ENCODE measurements around the gene MCF2L. TPM values are rescaled to one million over a fixed set of nuclear protein-coding genes. Genes with fewer than 3 reads are reported as not detected.
"Not testable (repeated sequence)": the region's sequence is repeated elsewhere in the genome, so short reads cannot be mapped to it uniquely, and the experiment has no call there.

The MCF2L gene
- total RNA-seq, 2 experiments from 2014 or later, result 13.0 to 13.5 TPM

DNA sequence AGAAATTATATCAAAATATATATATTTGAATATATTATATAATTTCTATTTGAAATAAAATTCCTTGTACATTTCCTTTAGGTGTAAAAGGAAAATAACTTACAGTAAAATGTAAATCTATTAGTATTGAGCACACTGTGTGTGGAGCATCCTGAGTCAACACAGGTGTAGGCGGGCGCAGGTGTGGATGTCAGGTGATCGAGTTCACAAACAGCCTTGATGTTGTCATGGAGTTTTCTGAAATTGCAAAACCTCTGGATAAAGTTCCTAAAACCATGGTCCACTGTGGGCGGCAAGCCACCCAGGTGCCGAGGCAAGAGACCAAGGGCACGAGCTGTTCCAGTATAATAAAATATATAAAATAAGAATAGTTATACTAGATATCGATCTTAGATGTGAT, 27.7 kb upstream of the MCF2L start:
- peaks cover 6% of the 10 kb centered on the region for H3K4me1 Mint-ChIP-seq (ENCODE audit: low read depth)
- peaks cover 7 to 8% of the 10 kb centered on the region in 2 experiments for H3K27me3 ChIP-seq (ENCODE audit: control insufficient read depth in 1 of 2, insufficient read depth in 2 of 2, low read length in 2 of 2)
- H3K4me3 Mint-ChIP-seq, result no peak overlapping the region
- no peak overlapping the region for H3K27ac ChIP-seq (ENCODE audit: low read depth in 1 of 2, low read length in 2 of 2)
- H3K9me3 Mint-ChIP-seq, result no peaks in the 10 kb centered on the region
- intact Hi-C loops (cut with DNase I, micrococcal nuclease), result loop anchor here in 1 of 2 experiments (5.0 to 10.0 kb wide), 3 partner anchors 211 to 353 kb away; partner anchors contain the start of gene LAMP1
- H3K27me3 Mint-ChIP-seq, result peaks cover 47% of the 10 kb centered on the region
- H3K36me3 ChIP-seq (ENCODE audit: insufficient read depth, low read length), result no peaks in the 10 kb centered on the region
- no peaks in the 10 kb centered on the region for H3K9me3 ChIP-seq (ENCODE audit: control insufficient read depth in 1 of 2, insufficient read depth in 1 of 2, low read length in 2 of 2)
- no peaks in the 10 kb centered on the region for H3K36me3 Mint-ChIP-seq (ENCODE audit: low read depth)
- H3K27ac Mint-ChIP-seq, result no peak overlapping the region
- ChIA-PET CTCF (no interaction called here), POLR2A (no interaction called here)
- TF ChIP-seq, protein P1, sequence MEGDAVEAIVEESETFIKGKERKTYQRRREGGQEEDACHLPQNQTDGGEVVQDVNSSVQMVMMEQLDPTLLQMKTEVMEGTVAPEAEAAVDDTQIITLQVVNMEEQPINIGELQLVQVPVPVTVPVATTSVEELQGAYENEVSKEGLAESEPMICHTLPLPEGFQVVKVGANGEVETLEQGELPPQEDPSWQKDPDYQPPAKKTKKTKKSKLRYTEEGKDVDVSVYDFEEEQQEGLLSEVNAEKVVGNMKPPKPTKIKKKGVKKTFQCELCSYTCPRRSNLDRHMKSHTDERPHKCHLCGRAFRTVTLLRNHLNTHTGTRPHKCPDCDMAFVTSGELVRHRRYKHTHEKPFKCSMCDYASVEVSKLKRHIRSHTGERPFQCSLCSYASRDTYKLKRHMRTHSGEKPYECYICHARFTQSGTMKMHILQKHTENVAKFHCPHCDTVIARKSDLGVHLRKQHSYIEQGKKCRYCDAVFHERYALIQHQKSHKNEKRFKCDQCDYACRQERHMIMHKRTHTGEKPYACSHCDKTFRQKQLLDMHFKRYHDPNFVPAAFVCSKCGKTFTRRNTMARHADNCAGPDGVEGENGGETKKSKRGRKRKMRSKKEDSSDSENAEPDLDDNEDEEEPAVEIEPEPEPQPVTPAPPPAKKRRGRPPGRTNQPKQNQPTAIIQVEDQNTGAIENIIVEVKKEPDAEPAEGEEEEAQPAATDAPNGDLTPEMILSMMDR (IDR thresholded peaks at IDR 0.05), result no peak
- ATAC-seq (ENCODE audit: poor library complexity), result no peak
- no peak for DNase-seq
- no peak overlapping the region for H3K4me3 ChIP-seq (ENCODE audit: low read length)
- H3K4me1 ChIP-seq (ENCODE audit: insufficient read depth, low read length), result peaks cover 16% of the 10 kb centered on the region

DNA sequence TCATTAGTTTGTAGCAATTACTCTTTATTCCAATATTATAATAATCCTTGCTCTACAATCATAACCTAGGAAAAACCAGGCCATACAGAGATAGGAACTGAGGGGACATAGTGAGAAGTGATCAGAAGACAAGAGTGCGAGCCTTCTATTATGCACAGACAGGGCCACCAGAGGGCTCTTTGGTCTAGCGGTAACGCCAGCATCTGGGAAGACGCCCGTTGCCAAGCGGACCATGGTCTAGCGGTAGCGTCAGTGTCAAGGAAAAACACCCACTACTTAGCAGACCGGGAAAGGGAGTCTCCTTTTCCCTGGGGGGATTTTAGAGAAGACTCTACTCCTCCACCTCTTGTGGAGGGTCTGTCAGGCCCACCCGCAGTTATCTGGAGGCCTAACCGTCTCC, 27.2 kb upstream of the MCF2L start:
- DNase-seq; H3K27ac Mint-ChIP-seq; H3K36me3 Mint-ChIP-seq (ENCODE audit: low read depth); ATAC-seq (ENCODE audit: poor library complexity); H3K27ac ChIP-seq (ENCODE audit: low read depth in 1 of 2, low read length in 2 of 2); H3K4me3 ChIP-seq (ENCODE audit: low read length); H3K36me3 ChIP-seq (ENCODE audit: insufficient read depth, low read length); H3K4me3 Mint-ChIP-seq; H3K9me3 ChIP-seq (ENCODE audit: control insufficient read depth in 1 of 2, insufficient read depth in 1 of 2, low read length in 2 of 2); H3K4me1 Mint-ChIP-seq (ENCODE audit: low read depth); POLR2A ChIA-PET; H3K27me3 ChIP-seq (ENCODE audit: control insufficient read depth in 1 of 2, insufficient read depth in 2 of 2, low read length in 2 of 2); H3K9me3 Mint-ChIP-seq; CTCF ChIA-PET: not testable (repeated sequence)
- H3K27me3 Mint-ChIP-seq, result peaks cover 52% of the 10 kb centered on the region
- intact Hi-C loops (cut with DNase I, micrococcal nuclease), result loop anchor here (1.0 to 10.0 kb wide), 10 partner anchors 28 to 621 kb away; partner anchors contain the start of genes CUL4A (in 1 of the 2), LAMP1 (in 1 of the 2), MCF2L (in 1 of the 2) and PCID2 (in 1 of the 2)
- peaks cover 16% of the 10 kb centered on the region for H3K4me1 ChIP-seq (ENCODE audit: insufficient read depth, low read length)

GRCh38 chr13:112942689-112943308, 26.2 kb upstream of the MCF2L start:
- H3K27me3 Mint-ChIP-seq, result peaks cover 52% of the 10 kb centered on the region
- POLR2A ChIA-PET, result interaction anchor here (1.4 to 2.3 kb wide), 2 partner anchors 26 to 267 kb away, joined by 8 to 15 read pairs; partner anchors contain the start of genes CUL4A and MCF2L
- Histone ChIP-seq H3K27ac (ENCODE audit: low read depth in 1 of 2, low read length in 2 of 2) (no peak overlapping the region), H3K27me3 (ENCODE audit: control insufficient read depth in 1 of 2, insufficient read depth in 2 of 2, low read length in 2 of 2) (peaks cover 7 to 11% of the 10 kb centered on the region in 2 experiments), H3K4me1 (ENCODE audit: insufficient read depth, low read length) (peaks cover 16% of the 10 kb centered on the region), H3K9me3 (ENCODE audit: control insufficient read depth in 1 of 2, insufficient read depth in 1 of 2, low read length in 2 of 2) (peaks cover 0 to 3% of the 10 kb centered on the region in 2 experiments), H3K4me3 (ENCODE audit: low read length) (peak overlapping the region; percentile 45), H3K36me3 (ENCODE audit: insufficient read depth, low read length) (no peaks in the 10 kb centered on the region)
- no peak overlapping the region for H3K27ac Mint-ChIP-seq
- H3K9me3 Mint-ChIP-seq, result no peaks in the 10 kb centered on the region
- intact Hi-C loops (cut with DNase I, micrococcal nuclease), result loop anchor here (1.0 to 10.0 kb wide), 10 partner anchors 27 to 620 kb away; partner anchors contain the start of genes CUL4A (in 1 of the 2), LAMP1 (in 1 of the 2), MCF2L (in 1 of the 2) and PCID2 (in 1 of the 2)
- H3K4me1 Mint-ChIP-seq (ENCODE audit: low read depth), result peaks cover 6% of the 10 kb centered on the region
- TF ChIP-seq, protein P1 (IDR thresholded peaks at IDR 0.05), result peak; percentile 97
- DNase-seq (peak; percentile 89 to 99 (median 95)), ATAC-seq (ENCODE audit: poor library complexity) (peak; percentile 97)
- no peaks in the 10 kb centered on the region for H3K36me3 Mint-ChIP-seq (ENCODE audit: low read depth)
- H3K4me3 Mint-ChIP-seq, result peak overlapping the region; percentile 90
- CTCF ChIA-PET, result interaction anchor here (0.6 to 1.4 kb wide), 7 partner anchors 22 to 454 kb away, joined by 3 to 6 read pairs (median 5); no protein-coding TSS in a partner anchor

Measured in CD4-positive, alpha-beta T cell (primary cell).